Activated CD4-positive, alpha-beta T cell treated with anti-CD3 and anti-CD28 coated beads, Interleukin-10, Interleukin-2, amounts not matched to agents 100 ng/mL and 50 ng/mL, durations not matched to agents 16 hours and 8 hours (primary cell): ENCODE data around the gene CCDC60.

Experiments used
- DNase-seq: peaks from one replicate; pipeline ENCODE4 v3.0.0-alpha.2; 2020

Gene CCDC60

GRCh38 chr12:119556854-119557253, 222.3 kb downstream of the CCDC60 start:
- no peak for DNase-seq

GRCh38 chr12:119565404-119565803, 230.9 kb downstream of the CCDC60 start:
- no peak for DNase-seq

GRCh38 chr12:119570771-119571170, 236.2 kb downstream of the CCDC60 start:
- DNase-seq = no peak

GRCh38 chr12:119573086-119573485, 238.6 kb downstream of the CCDC60 start:
- DNase-seq = no peak

GRCh38 chr12:119574255-119574654, 239.7 kb downstream of the CCDC60 start:
- no peak for DNase-seq

- DNase-seq = no peak
Measured at GRCh38 chr12:119576118-119576810, 241.7 kb downstream of the CCDC60 start.

- no peak for DNase-seq
Measured at GRCh38 chr12:119576915-119577314, 242.4 kb downstream of the CCDC60 start.

- DNase-seq = peak; percentile 40
Measured at GRCh38 chr12:119578112-119578511, 243.6 kb downstream of the CCDC60 start.

GRCh38 chr12:119589097-119589496, 254.6 kb downstream of the CCDC60 start:
- no peak for DNase-seq

- DNase-seq = no peak
Measured at GRCh38 chr12:119589634-119590033, 255.1 kb downstream of the CCDC60 start.
